ENCODE measurements around the gene ASIC4. TPM values are rescaled to one million over a fixed set of nuclear protein-coding genes. Genes with fewer than 3 reads are reported as not detected.

ASIC4 gene
- total RNA-seq, 1 donor from 2014 or later = not detected

GRCh38 chr2:219565130-219566080 is 51.1 kb downstream of the ASIC4 start:
- no peak for DNase-seq (ENCODE audit: extremely low read depth, low read depth, low spot score)

- DNase-seq (ENCODE audit: extremely low read depth, low read depth, low spot score) = no peak
These were observed 52.4 kb downstream of the ASIC4 start for GRCh38 chr2:219566640-219567039.

- no peak for DNase-seq (ENCODE audit: extremely low read depth, low read depth, low spot score)
These were observed 52.8 kb downstream of the ASIC4 start for GRCh38 chr2:219567131-219567530.

- DNase-seq (ENCODE audit: extremely low read depth, low read depth, low spot score) = no peak
These were observed 53.6 kb downstream of the ASIC4 start for GRCh38 chr2:219567791-219568361.

GRCh38 chr2:219569041-219569440 is 54.8 kb downstream of the ASIC4 start:
- DNase-seq (ENCODE audit: extremely low read depth, low read depth, low spot score) = no peak

GRCh38 chr2:219569635-219570034 is 55.4 kb downstream of the ASIC4 start:
- no peak for DNase-seq (ENCODE audit: extremely low read depth, low read depth, low spot score)

- no peak for DNase-seq (ENCODE audit: extremely low read depth, low read depth, low spot score)
These were observed 56.1 kb downstream of the ASIC4 start for GRCh38 chr2:219570194-219570923.

GRCh38 chr2:219570924-219571310 is 56.6 kb downstream of the ASIC4 start:
- no peak for DNase-seq (ENCODE audit: extremely low read depth, low read depth, low spot score)

- no peak for DNase-seq (ENCODE audit: extremely low read depth, low read depth, low spot score)
These were observed 57.3 kb downstream of the ASIC4 start, which contains the start of gene OBSL1 for GRCh38 chr2:219571311-219572236. Gene OBSL1 (minus strand): TSS chr2:219571539. CDS start chr2:219571232, 307 bp downstream.

- no peak for DNase-seq (ENCODE audit: extremely low read depth, low read depth, low spot score)
These were observed 58.1 kb downstream of the ASIC4 start, which contains the start of gene INHA for GRCh38 chr2:219572237-219573001. Gene INHA (plus strand): TSS chr2:219572310. CDS start chr2:219572375, 65 bp downstream.

GRCh38 chr2:219573166-219573565 is 58.9 kb downstream of the ASIC4 start:
- no peak for DNase-seq (ENCODE audit: extremely low read depth, low read depth, low spot score)

- no peak for DNase-seq (ENCODE audit: extremely low read depth, low read depth, low spot score)
These were observed 60.4 kb downstream of the ASIC4 start for GRCh38 chr2:219574484-219575311.

- DNase-seq (ENCODE audit: extremely low read depth, low read depth, low spot score) = no peak
These were observed 61.6 kb downstream of the ASIC4 start for GRCh38 chr2:219575566-219576504.

GRCh38 chr2:219576505-219577388 is 62.5 kb downstream of the ASIC4 start:
- DNase-seq (ENCODE audit: extremely low read depth, low read depth, low spot score) = no peak

- no peak for DNase-seq (ENCODE audit: extremely low read depth, low read depth, low spot score)
These were observed 64.7 kb downstream of the ASIC4 start for GRCh38 chr2:219578811-219579613.

- DNase-seq (ENCODE audit: extremely low read depth, low read depth, low spot score) = no peak
These were observed 67.1 kb downstream of the ASIC4 start for GRCh38 chr2:219581346-219581745.

Data from glomerular endothelial cell (primary cell).